K562 (cell line): ENCODE measurements around the gene CHRNA10. TPM values are rescaled to one million over a fixed set of nuclear protein-coding genes. Genes with fewer than 3 reads are reported as not detected.

Experiments used
- RREB1 ChIP-seq: fragments of 250-450 bp; sonication (Bioruptor Pico); IDR thresholded peaks from 2 replicates; pipeline ENCODE4 v1.4.0; 2020
- STAG1 ChIP-seq: sonication (generic); formaldehyde crosslinking; IDR thresholded peaks from 2 replicates; pipeline ENCODE4 v1.5.0; 2020; ENCODE audit warnings: missing genetic modification reagents, borderline replicate concordance
- ZBTB40 ChIP-seq, 2 experiments: fragments of 450-650 bp in 1 of 2; sonication (generic) in 1 of 2; formaldehyde crosslinking in 1 of 2; IDR thresholded peaks; 2 replicates each; pipeline versions ENCODE4 v1.7.1 to v1.9.0; 2016 to 2022; ENCODE audit warnings: inconsistent platforms in 1 of 2, mild to moderate bottlenecking in 1 of 2, missing genetic modification reagents in 1 of 2
- ZBTB43 ChIP-seq: sonication (generic); formaldehyde crosslinking; IDR thresholded peaks from 2 replicates; pipeline ENCODE4 v1.8.0; 2023; ENCODE audit warnings: mild to moderate bottlenecking, missing genetic modification reagents
- polyA plus RNA-seq, 8 experiments: library from polyadenylated mRNA; depleted of rRNA in 4 of 8; stranded (reverse) in 5 of 8; unstranded in 3 of 8; fragments of >200 nt; fragmentation: Nextera tagmentation in 2 of 8; fragmentation: Illumina TruSeq in 1 of 8; extraction: Ambion mirVana in 2 of 8; extraction: Trizol in 1 of 8; gene quantifications; 2 replicates each; pipeline versions ENCODE4 v1.2.1 to v1.2.3, GENCODE V29; 2011 to 2014; ENCODE audit warnings: inconsistent platforms in 1 of 8, missing spikeins in 1 of 8
- total RNA-seq, 7 experiments: library from RNA; depleted of rRNA in 6 of 7; stranded (reverse); fragments of >200 nt in 6 of 7; fragmentation: Illumina TruSeq in 2 of 7; extraction: Trizol in 2 of 7; gene quantifications; 2 replicates each; pipeline versions ENCODE4 v1.2.1 to v1.2.3, GENCODE V29; 2011 to 2021; ENCODE audit warnings: low replicate concordance in 1 of 7

CHRNA10 gene
- total and polyA plus RNA-seq, 9 of the 15 experiments (the other 6 are each of a cell fraction or from before 2014, with no cell fraction given) = 0.35 to 1.9 (median 0.81) TPM

- TF ChIP-seq ZBTB40 (IDR thresholded peaks at IDR 0.05) = no peak
- TF ChIP-seq ZBTB40 (CRISPR knock-in tag; IDR thresholded peaks at IDR 0.05) = no peak
- no peak for TF ChIP-seq STAG1 (CRISPR knock-in tag)
- TF ChIP-seq ZBTB43 (CRISPR knock-in tag) = no peak
- no peak for TF ChIP-seq RREB1 (CRISPR knock-in tag)
Measured at GRCh38 chr11:3700410-3700809, 29.2 kb upstream of the CHRNA10 start (continued).
